ENCODE data around the gene TMEM132D.
"Not testable (repeated sequence)": the region's sequence is repeated elsewhere in the genome, so short reads cannot be mapped to it uniquely, and the experiment has no call there.

The TMEM132D gene

GRCh38 chr12:129558036-129558435 is 345.8 kb downstream of the TMEM132D start:
- no peak for DNase-seq (ENCODE audit: low read depth)
- H3K4me3 ChIP-seq (ENCODE audit: low read length): no peak overlapping the region
- no peak for TF ChIP-seq CTCF (IDR thresholded peaks at IDR 0.05; ENCODE audit: insufficient read depth, low read depth, low read length, missing control alignments)

GRCh38 chr12:129556082-129556481 is 347.7 kb downstream of the TMEM132D start:
- H3K4me3 ChIP-seq (ENCODE audit: low read length): no peak overlapping the region
- DNase-seq (ENCODE audit: low read depth): no peak
- TF ChIP-seq CTCF (IDR thresholded peaks at IDR 0.05; ENCODE audit: insufficient read depth, low read depth, low read length, missing control alignments): no peak

- DNase-seq (ENCODE audit: low read depth): no peak
- H3K4me3 ChIP-seq (ENCODE audit: low read length): no peak overlapping the region
- no peak for TF ChIP-seq CTCF (IDR thresholded peaks at IDR 0.05; ENCODE audit: insufficient read depth, low read depth, low read length, missing control alignments)
Observed at GRCh38 chr12:129552996-129553750, 350.7 kb downstream of the TMEM132D start.

GRCh38 chr12:129551441-129551840 is 352.4 kb downstream of the TMEM132D start:
- H3K4me3 ChIP-seq (ENCODE audit: low read length): no peak overlapping the region
- TF ChIP-seq CTCF (IDR thresholded peaks at IDR 0.05; ENCODE audit: insufficient read depth, low read depth, low read length, missing control alignments): no peak

GRCh38 chr12:129550353-129550752 is 353.5 kb downstream of the TMEM132D start:
- no peak overlapping the region for H3K4me3 ChIP-seq (ENCODE audit: low read length)
- no peak for DNase-seq (ENCODE audit: low read depth)
- no peak for TF ChIP-seq CTCF (IDR thresholded peaks at IDR 0.05; ENCODE audit: insufficient read depth, low read depth, low read length, missing control alignments)

More at GRCh38 chr12:129551441-129551840, 352.4 kb downstream of the TMEM132D start:
- DNase-seq (ENCODE audit: low read depth): no peak

GRCh38 chr12:129549656-129550055 is 354.2 kb downstream of the TMEM132D start:
- no peak for DNase-seq (ENCODE audit: low read depth)
- no peak for TF ChIP-seq CTCF (IDR thresholded peaks at IDR 0.05; ENCODE audit: insufficient read depth, low read depth, low read length, missing control alignments)
- no peak overlapping the region for H3K4me3 ChIP-seq (ENCODE audit: low read length)

GRCh38 chr12:129549020-129549419 is 354.8 kb downstream of the TMEM132D start:
- H3K4me3 ChIP-seq (ENCODE audit: low read length); DNase-seq (ENCODE audit: low read depth): not testable (repeated sequence)

All from epithelial cell of esophagus (primary cell).